ENCODE results near the gene CTSD. TPM values are rescaled to one million over a fixed set of nuclear protein-coding genes. Genes with fewer than 3 reads are reported as not detected.

Gene CTSD
- total and polyA plus RNA-seq, 2 of the 4 experiments (the other 2 are of a cell fraction): 39.8 to 166 TPM

DNA sequence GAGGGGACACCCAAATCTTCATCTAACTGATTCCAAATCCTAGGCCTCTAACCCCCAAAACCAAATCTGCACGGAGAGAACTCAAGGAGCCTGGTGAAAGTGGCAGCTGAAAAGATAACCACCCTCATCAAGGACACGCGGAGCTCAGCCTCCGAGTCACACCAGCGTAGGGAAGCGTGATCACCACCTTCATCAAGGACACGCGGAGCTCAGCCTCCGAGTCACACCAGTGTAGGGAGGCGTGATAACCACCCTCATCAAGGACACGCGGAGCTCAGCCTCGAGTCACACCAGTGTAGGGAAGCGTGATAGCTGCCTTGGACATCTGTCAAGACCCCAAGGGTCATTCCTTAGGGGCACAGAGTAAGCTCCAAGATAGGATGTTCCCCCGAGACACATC is 41.8 kb upstream of the CTSD start:
- Histone ChIP-seq H3K23ac (ENCODE audit: low read depth, low read length) (no peak overlapping the region), H3K4me1 (ENCODE audit: control insufficient read depth, insufficient read depth, low read length) (no peaks in the 10 kb centered on the region), H3K18ac (ENCODE audit: low read depth, low read length) (no peak overlapping the region), H3K36me3 (ENCODE audit: control insufficient read depth, insufficient read depth, low read length) (no peaks in the 10 kb centered on the region), H2BK5ac (ENCODE audit: low read depth, low read length, poor library complexity, severe bottlenecking) (no peak overlapping the region), H3K9me3 (ENCODE audit: control insufficient read depth, insufficient read depth, low read length) (0 out of 2 replicates have a peak, but pooled peaks cover 2% of the 10 kb centered on the region), H3K79me1 (ENCODE audit: low read depth in 1 of 2, low read length in 2 of 2) (no peaks in the 10 kb centered on the region), H2BK15ac (ENCODE audit: low read depth, low read length) (no peak overlapping the region), H2BK120ac (ENCODE audit: low read depth, low read length) (no peak overlapping the region), H3K4ac (ENCODE audit: low read depth, low read length) (no peak overlapping the region), H4K20me1 (ENCODE audit: insufficient read depth, low read length) (no peaks in the 10 kb centered on the region), H3K14ac (replicated peaks; ENCODE audit: low read depth, low read length) (no peak overlapping the region), H2AK9ac (replicated peaks; ENCODE audit: low read depth, low read length, poor library complexity) (no peak overlapping the region), H3K4me3 (ENCODE audit: insufficient read depth, low read depth, low read length) (no peak overlapping the region), H3K9me1 (ENCODE audit: insufficient read depth, low read length) (no peaks in the 10 kb centered on the region), H2AFZ (replicated peaks; ENCODE audit: low read length, poor library complexity) (no peak overlapping the region), H2AK5ac (ENCODE audit: low read depth, low read length) (no peak overlapping the region), H4K91ac (ENCODE audit: insufficient read depth, low read depth, low read length) (no peak overlapping the region), H4K8ac (ENCODE audit: low read depth in 2 of 2, low read length in 2 of 2) (no peak overlapping the region), H3K27me3 (ENCODE audit: control insufficient read depth, insufficient read depth, low read length) (peaks cover 38% of the 10 kb centered on the region), H4K5ac (ENCODE audit: low read depth, low read length) (no peak overlapping the region), H3K4me2 (ENCODE audit: low read depth, low read length) (no peak overlapping the region), H3K27ac (ENCODE audit: insufficient read depth, low read length) (no peak overlapping the region), H3K9ac (ENCODE audit: low read depth, low read length) (no peak overlapping the region), H3K56ac (ENCODE audit: extremely low read depth, insufficient read depth, low read length) (no peak overlapping the region), H2BK20ac (ENCODE audit: low read depth, low read length) (no peak overlapping the region)
- ATAC-seq (ENCODE audit: low read depth) (no peak), DNase-seq (no peak)
- POLR2A ChIA-PET (ENCODE audit: unreplicated experiment): no interaction called here
- intact Hi-C loops (cut with micrococcal nuclease): no loop called here
- TF ChIP-seq MAZ (IDR thresholded peaks at IDR 0.05; ENCODE audit: borderline replicate concordance, low read depth, low read length) (no peak), MAFK (IDR thresholded peaks at IDR 0.05; ENCODE audit: low read depth, low read length) (no peak), RCOR1 (IDR thresholded peaks at IDR 0.05; ENCODE audit: insufficient replicate concordance, low read length) (no peak), MXI1 (IDR thresholded peaks at IDR 0.05; ENCODE audit: borderline replicate concordance, low read depth, low read length) (no peak), SMC3 (IDR thresholded peaks at IDR 0.05; ENCODE audit: low read depth, low read length) (no peak), POLR2A (IDR thresholded peaks at IDR 0.05; ENCODE audit: low read depth, low read length) (no peak), BHLHE40 (IDR thresholded peaks at IDR 0.05; ENCODE audit: low read depth, low read length) (no peak)
- TF ChIP-seq, protein P1, sequence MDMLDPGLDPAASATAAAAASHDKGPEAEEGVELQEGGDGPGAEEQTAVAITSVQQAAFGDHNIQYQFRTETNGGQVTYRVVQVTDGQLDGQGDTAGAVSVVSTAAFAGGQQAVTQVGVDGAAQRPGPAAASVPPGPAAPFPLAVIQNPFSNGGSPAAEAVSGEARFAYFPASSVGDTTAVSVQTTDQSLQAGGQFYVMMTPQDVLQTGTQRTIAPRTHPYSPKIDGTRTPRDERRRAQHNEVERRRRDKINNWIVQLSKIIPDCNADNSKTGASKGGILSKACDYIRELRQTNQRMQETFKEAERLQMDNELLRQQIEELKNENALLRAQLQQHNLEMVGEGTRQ (IDR thresholded peaks at IDR 0.05; ENCODE audit: low read depth, low read length): no peak
- TF ChIP-seq, protein P2, sequence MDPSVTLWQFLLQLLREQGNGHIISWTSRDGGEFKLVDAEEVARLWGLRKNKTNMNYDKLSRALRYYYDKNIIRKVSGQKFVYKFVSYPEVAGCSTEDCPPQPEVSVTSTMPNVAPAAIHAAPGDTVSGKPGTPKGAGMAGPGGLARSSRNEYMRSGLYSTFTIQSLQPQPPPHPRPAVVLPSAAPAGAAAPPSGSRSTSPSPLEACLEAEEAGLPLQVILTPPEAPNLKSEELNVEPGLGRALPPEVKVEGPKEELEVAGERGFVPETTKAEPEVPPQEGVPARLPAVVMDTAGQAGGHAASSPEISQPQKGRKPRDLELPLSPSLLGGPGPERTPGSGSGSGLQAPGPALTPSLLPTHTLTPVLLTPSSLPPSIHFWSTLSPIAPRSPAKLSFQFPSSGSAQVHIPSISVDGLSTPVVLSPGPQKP (IDR thresholded peaks at IDR 0.05; ENCODE audit: borderline replicate concordance, low read depth, low read length): no peak
- TF ChIP-seq, protein P3, sequence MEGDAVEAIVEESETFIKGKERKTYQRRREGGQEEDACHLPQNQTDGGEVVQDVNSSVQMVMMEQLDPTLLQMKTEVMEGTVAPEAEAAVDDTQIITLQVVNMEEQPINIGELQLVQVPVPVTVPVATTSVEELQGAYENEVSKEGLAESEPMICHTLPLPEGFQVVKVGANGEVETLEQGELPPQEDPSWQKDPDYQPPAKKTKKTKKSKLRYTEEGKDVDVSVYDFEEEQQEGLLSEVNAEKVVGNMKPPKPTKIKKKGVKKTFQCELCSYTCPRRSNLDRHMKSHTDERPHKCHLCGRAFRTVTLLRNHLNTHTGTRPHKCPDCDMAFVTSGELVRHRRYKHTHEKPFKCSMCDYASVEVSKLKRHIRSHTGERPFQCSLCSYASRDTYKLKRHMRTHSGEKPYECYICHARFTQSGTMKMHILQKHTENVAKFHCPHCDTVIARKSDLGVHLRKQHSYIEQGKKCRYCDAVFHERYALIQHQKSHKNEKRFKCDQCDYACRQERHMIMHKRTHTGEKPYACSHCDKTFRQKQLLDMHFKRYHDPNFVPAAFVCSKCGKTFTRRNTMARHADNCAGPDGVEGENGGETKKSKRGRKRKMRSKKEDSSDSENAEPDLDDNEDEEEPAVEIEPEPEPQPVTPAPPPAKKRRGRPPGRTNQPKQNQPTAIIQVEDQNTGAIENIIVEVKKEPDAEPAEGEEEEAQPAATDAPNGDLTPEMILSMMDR (conservative IDR thresholded peaks at IDR 0.05; ENCODE audit: low read depth, low read length): no peak
- dilution Hi-C loops (cut with HindIII; ENCODE audit: low sequenced_read_pairs, unreplicated experiment): no loop called here
- CTCF ChIA-PET: no interaction called here
- 60% methylated on average over 1 of the region's 15 CpGs; no CpG with 5 or more reads in 1 of the 2 experiments for WGBS, 2 experiments (ENCODE audit: extremely low coverage in 2 of 2, insufficient read length in 1 of 2)
- in situ Hi-C loops (cut with MboI; ENCODE audit: low sequenced_read_pairs): no loop called here
- no TSS peak for BruUV-seq (replicated peaks)

Data from IMR-90 (cell line).